OCI-LY3 (cell line): ENCODE data around the gene VPS13C.

Source experiments
- EZH2phosphoT487 ChIP-seq: fragments of 200-600 bp; shearing (Covaris generic); IDR thresholded peaks from 2 replicates; pipeline ENCODE4 v1.6.1; 2018; ENCODE audit warnings: antibody characterized with exemption, mixed run types, low read depth
- TF ChIP-seq, protein P1 (sequence below): fragments of 200-600, 300-600 bp; sonication (generic); IDR thresholded peaks from 2 replicates; pipeline ENCODE4 v1.5.1; 2014; ENCODE audit warnings: antibody characterized with exemption, low read length, low read depth

DNA sequence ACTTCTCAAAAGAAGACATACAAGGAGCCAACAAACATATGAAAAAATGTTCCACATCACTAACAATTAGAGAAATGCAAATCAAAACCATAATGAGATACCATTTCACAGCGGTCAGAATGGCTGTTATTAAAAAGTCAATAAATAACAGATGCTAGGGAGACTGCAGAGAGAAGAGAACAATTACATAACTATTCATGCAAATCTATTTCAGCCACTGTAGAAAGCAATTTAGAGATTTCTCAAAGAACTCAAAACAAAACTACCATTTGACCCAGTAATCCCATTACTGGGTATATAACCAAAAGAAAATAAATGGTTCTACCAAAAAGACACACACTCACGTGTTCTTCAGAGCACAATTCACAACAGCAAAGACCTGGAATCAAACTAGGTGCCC lies 116.3 kb downstream of the VPS13C start:
- TF ChIP-seq, protein P1, sequence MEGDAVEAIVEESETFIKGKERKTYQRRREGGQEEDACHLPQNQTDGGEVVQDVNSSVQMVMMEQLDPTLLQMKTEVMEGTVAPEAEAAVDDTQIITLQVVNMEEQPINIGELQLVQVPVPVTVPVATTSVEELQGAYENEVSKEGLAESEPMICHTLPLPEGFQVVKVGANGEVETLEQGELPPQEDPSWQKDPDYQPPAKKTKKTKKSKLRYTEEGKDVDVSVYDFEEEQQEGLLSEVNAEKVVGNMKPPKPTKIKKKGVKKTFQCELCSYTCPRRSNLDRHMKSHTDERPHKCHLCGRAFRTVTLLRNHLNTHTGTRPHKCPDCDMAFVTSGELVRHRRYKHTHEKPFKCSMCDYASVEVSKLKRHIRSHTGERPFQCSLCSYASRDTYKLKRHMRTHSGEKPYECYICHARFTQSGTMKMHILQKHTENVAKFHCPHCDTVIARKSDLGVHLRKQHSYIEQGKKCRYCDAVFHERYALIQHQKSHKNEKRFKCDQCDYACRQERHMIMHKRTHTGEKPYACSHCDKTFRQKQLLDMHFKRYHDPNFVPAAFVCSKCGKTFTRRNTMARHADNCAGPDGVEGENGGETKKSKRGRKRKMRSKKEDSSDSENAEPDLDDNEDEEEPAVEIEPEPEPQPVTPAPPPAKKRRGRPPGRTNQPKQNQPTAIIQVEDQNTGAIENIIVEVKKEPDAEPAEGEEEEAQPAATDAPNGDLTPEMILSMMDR = no peak
- no peak for TF ChIP-seq EZH2phosphoT487
